H1 (cell line): ENCODE results near the gene MYOD1.

ENCODE experiments used
- ATF2 ChIP-seq: IDR thresholded peaks from 2 replicates; pipeline ENCODE4 v1.6.1; 2012; ENCODE audit warnings: low read length, inconsistent platforms
- JUND ChIP-seq: IDR thresholded peaks from 2 replicates; pipeline ENCODE4 v1.6.1; 2011; ENCODE audit warnings: mild to moderate bottlenecking, improper control_type of control experiment, low read length
- RNF2 ChIP-seq: fragments of 200-900, 300-1000 bp; sonication (generic); IDR thresholded peaks from 2 replicates; pipeline ENCODE4 v1.7.1; 2016; ENCODE audit warnings: borderline replicate concordance, low read depth, mild to moderate bottlenecking, antibody characterized with exemption, low read length; ENCODE audit not compliant: poor library complexity, severe bottlenecking; ENCODE audit errors: missing control alignments
- SAP30 ChIP-seq: fragments of 300-600 bp; sonication (generic); IDR thresholded peaks from 2 replicates; pipeline ENCODE4 v1.7.1; 2012; ENCODE audit warnings: low read length, moderate library complexity, mild to moderate bottlenecking, inconsistent platforms; ENCODE audit not compliant: insufficient read depth, insufficient replicate concordance
- SRF ChIP-seq: IDR thresholded peaks from 2 replicates; pipeline ENCODE4 v1.6.1; 2011; ENCODE audit warnings: mild to moderate bottlenecking, low read depth, low read length, moderate library complexity
- TEAD4 ChIP-seq: IDR thresholded peaks from 2 replicates; pipeline ENCODE4 v1.6.1; 2012; ENCODE audit warnings: low read depth, low read length, inconsistent platforms, mixed read lengths
- USF2 ChIP-seq: IDR thresholded peaks from 2 replicates; pipeline ENCODE4 v1.6.1; 2011; ENCODE audit warnings: low read length, improper control_type of control experiment
- YY1 ChIP-seq: IDR thresholded peaks from 2 replicates; pipeline ENCODE4 v1.6.1; 2011; ENCODE audit warnings: low read depth, mild to moderate bottlenecking, low read length
- TF ChIP-seq, protein P1 (sequence below), 3 experiments: IDR thresholded peaks; 1 replicate in 2 of 3; 2 replicates in 1 of 3; pipeline versions ENCODE4 v1.5.1 to v1.6.1; 2011; ENCODE audit warnings: low read length in 3 of 3, mild to moderate bottlenecking in 3 of 3, inconsistent platforms in 2 of 3, low read depth in 1 of 3, moderate library complexity in 1 of 3; ENCODE audit not compliant: insufficient read depth in 1 of 3; ENCODE audit errors: control extremely low read depth in 1 of 3
- TF ChIP-seq, protein P2 (sequence below): IDR thresholded peaks from 2 replicates; pipeline ENCODE4 v1.6.1; 2012; ENCODE audit warnings: inconsistent platforms

GRCh38 chr11:17750801-17751165 lies 31.4 kb downstream of the MYOD1 start:
- no peak for TF ChIP-seq YY1
- TF ChIP-seq, protein P1, sequence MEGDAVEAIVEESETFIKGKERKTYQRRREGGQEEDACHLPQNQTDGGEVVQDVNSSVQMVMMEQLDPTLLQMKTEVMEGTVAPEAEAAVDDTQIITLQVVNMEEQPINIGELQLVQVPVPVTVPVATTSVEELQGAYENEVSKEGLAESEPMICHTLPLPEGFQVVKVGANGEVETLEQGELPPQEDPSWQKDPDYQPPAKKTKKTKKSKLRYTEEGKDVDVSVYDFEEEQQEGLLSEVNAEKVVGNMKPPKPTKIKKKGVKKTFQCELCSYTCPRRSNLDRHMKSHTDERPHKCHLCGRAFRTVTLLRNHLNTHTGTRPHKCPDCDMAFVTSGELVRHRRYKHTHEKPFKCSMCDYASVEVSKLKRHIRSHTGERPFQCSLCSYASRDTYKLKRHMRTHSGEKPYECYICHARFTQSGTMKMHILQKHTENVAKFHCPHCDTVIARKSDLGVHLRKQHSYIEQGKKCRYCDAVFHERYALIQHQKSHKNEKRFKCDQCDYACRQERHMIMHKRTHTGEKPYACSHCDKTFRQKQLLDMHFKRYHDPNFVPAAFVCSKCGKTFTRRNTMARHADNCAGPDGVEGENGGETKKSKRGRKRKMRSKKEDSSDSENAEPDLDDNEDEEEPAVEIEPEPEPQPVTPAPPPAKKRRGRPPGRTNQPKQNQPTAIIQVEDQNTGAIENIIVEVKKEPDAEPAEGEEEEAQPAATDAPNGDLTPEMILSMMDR (IDR thresholded peaks at IDR 0.05; ENCODE audit: control extremely low read depth in 1 of 3, insufficient read depth in 1 of 3, low read depth in 1 of 3, low read length in 3 of 3) = no peak
- TF ChIP-seq SRF = no peak
- TF ChIP-seq USF2 = no peak
- no peak for TF ChIP-seq JUND
- TF ChIP-seq, protein P2, sequence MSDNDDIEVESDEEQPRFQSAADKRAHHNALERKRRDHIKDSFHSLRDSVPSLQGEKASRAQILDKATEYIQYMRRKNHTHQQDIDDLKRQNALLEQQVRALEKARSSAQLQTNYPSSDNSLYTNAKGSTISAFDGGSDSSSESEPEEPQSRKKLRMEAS = no peak
- no peak for TF ChIP-seq RNF2
- TF ChIP-seq TEAD4 = no peak
- no peak for TF ChIP-seq ATF2
- TF ChIP-seq SAP30 = no peak
